ENCODE measurements around the gene QPRT.
A peak's percentile ranks its signal among the peaks of the same experiment; 100 is the strongest.

The QPRT gene

DNA sequence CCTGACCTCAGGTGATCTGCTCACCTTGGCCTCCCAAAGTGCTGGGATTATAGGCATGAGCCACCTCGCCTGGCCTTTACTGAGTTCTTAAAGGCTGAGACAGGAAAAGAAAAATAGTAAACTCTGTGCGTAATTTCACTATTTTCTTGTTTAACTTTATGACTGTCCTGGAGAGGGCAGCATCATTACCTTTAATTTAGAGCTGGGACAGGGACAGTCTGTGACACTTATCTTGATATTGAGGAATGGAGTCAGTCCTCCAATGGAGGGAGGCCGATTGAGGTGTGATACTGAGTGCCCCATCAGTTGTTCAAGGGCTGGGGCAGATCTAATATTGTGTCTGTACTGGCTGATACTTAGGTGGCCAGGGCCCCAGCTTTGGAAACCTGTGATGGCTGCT lies 37.4 kb upstream of the QPRT start:
- Histone ChIP-seq H4K20me1 (ENCODE audit: control insufficient read depth, insufficient read depth, low read depth, low read length) (no peaks in the 10 kb centered on the region), H3K79me2 (ENCODE audit: control insufficient read depth, low read length) (no peaks in the 10 kb centered on the region), H3K4me3 (ENCODE audit: low read length) (no peak overlapping the region), H3K9me3 (ENCODE audit: control insufficient read depth, insufficient read depth, low read length) (no peaks in the 10 kb centered on the region), H3K4me2 (ENCODE audit: low read length) (no peak overlapping the region), H3K27ac (ENCODE audit: low read depth, low read length) (no peak overlapping the region), H3K4me1 (ENCODE audit: control insufficient read depth, low read length) (peaks cover 32% of the 10 kb centered on the region), H3K27me3 (ENCODE audit: control insufficient read depth, low read length) (no peaks in the 10 kb centered on the region), H3F3A (ENCODE audit: control insufficient read depth, insufficient read depth) (no peaks in the 10 kb centered on the region), H3K9me2 (replicated peaks; ENCODE audit: control insufficient read depth, low read length) (no peaks in the 10 kb centered on the region), H3K36me3 (ENCODE audit: control insufficient read depth, low read length) (no peaks in the 10 kb centered on the region)
- TF ChIP-seq, protein P1, sequence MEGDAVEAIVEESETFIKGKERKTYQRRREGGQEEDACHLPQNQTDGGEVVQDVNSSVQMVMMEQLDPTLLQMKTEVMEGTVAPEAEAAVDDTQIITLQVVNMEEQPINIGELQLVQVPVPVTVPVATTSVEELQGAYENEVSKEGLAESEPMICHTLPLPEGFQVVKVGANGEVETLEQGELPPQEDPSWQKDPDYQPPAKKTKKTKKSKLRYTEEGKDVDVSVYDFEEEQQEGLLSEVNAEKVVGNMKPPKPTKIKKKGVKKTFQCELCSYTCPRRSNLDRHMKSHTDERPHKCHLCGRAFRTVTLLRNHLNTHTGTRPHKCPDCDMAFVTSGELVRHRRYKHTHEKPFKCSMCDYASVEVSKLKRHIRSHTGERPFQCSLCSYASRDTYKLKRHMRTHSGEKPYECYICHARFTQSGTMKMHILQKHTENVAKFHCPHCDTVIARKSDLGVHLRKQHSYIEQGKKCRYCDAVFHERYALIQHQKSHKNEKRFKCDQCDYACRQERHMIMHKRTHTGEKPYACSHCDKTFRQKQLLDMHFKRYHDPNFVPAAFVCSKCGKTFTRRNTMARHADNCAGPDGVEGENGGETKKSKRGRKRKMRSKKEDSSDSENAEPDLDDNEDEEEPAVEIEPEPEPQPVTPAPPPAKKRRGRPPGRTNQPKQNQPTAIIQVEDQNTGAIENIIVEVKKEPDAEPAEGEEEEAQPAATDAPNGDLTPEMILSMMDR (IDR thresholded peaks at IDR 0.05; ENCODE audit: low read depth, low read length, poor library complexity, severe bottlenecking): peak; percentile 49
- no peak for TF ChIP-seq EZH2phosphoT487 (IDR thresholded peaks at IDR 0.05; ENCODE audit: borderline replicate concordance, low read length)

DNA sequence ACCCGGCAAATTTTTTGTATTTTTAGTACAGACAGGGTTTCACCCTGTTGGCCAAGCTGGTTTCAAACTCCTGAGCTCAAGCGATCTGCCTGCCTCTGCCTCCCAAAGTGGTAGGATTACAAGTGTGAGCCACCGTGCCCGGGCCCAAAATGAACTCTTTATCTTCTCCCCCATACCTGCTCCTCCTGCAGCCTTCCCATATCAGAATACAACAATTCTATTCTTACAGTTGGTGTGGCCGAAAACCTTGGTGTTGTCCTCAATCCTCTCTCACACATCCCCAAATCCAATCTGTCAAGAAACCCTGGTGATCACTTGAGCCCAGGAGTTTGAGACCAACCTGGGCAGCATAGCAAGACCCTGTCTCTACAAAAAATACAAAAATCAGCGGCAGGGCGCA lies 35.4 kb upstream of the QPRT start:
- no peak overlapping the region for H3K27ac ChIP-seq (ENCODE audit: low read depth, low read length)
- no peaks in the 10 kb centered on the region for H3K36me3 ChIP-seq (ENCODE audit: control insufficient read depth, low read length)
- H3K4me3 ChIP-seq (ENCODE audit: low read length): no peak overlapping the region
- no peaks in the 10 kb centered on the region for H3K9me3 ChIP-seq (ENCODE audit: control insufficient read depth, insufficient read depth, low read length)
- H4K20me1 ChIP-seq (ENCODE audit: control insufficient read depth, insufficient read depth, low read depth, low read length): no peaks in the 10 kb centered on the region
- peaks cover 32% of the 10 kb centered on the region for H3K4me1 ChIP-seq (ENCODE audit: control insufficient read depth, low read length)
- H3K9me2 ChIP-seq (replicated peaks; ENCODE audit: control insufficient read depth, low read length): no peaks in the 10 kb centered on the region
- no peak overlapping the region for H3K4me2 ChIP-seq (ENCODE audit: low read length)
- TF ChIP-seq, protein P1 (IDR thresholded peaks at IDR 0.05; ENCODE audit: low read depth, low read length, poor library complexity, severe bottlenecking): no peak
- TF ChIP-seq EZH2phosphoT487 (IDR thresholded peaks at IDR 0.05; ENCODE audit: borderline replicate concordance, low read length): no peak
- no peaks in the 10 kb centered on the region for H3K79me2 ChIP-seq (ENCODE audit: control insufficient read depth, low read length)
- no peaks in the 10 kb centered on the region for H3F3A ChIP-seq (ENCODE audit: control insufficient read depth, insufficient read depth)
- no peaks in the 10 kb centered on the region for H3K27me3 ChIP-seq (ENCODE audit: control insufficient read depth, low read length)

DNA sequence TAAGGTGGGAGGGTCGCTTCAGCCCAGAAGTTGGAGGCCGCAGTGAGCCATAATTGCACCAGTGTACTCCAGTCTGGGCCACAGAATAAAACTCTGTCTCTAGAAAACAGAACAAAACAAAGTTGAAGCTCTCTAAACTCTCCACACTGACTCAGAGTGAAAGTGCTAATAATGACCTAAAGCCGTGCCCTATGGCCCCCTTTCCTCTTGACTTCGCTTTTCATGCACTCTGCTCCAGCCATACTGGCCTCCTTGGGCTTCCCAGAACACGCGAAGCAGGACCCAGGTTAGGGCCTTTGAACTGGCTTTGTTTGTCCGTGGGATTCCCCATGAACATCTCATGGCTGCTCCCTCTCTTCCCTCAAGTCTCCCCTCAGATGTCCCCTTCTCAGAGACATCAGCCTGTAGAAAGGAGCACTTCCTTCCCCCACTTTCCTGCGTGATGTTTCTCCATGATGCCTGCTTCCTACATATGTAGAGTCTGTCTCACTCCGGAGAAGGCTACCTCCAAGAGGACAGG lies 34.6 kb upstream of the QPRT start:
- Histone ChIP-seq H3F3A (ENCODE audit: control insufficient read depth, insufficient read depth) (no peaks in the 10 kb centered on the region), H3K27ac (ENCODE audit: low read depth, low read length) (no peak overlapping the region), H3K4me3 (ENCODE audit: low read length) (no peak overlapping the region), H3K9me2 (replicated peaks; ENCODE audit: control insufficient read depth, low read length) (no peaks in the 10 kb centered on the region), H4K20me1 (ENCODE audit: control insufficient read depth, insufficient read depth, low read depth, low read length) (no peaks in the 10 kb centered on the region), H3K4me2 (ENCODE audit: low read length) (no peak overlapping the region), H3K4me1 (ENCODE audit: control insufficient read depth, low read length) (peaks cover 32% of the 10 kb centered on the region), H3K9me3 (ENCODE audit: control insufficient read depth, insufficient read depth, low read length) (no peaks in the 10 kb centered on the region), H3K79me2 (ENCODE audit: control insufficient read depth, low read length) (no peaks in the 10 kb centered on the region), H3K36me3 (ENCODE audit: control insufficient read depth, low read length) (no peaks in the 10 kb centered on the region), H3K27me3 (ENCODE audit: control insufficient read depth, low read length) (no peaks in the 10 kb centered on the region)
- TF ChIP-seq, protein P1 (IDR thresholded peaks at IDR 0.05; ENCODE audit: low read depth, low read length, poor library complexity, severe bottlenecking): no peak
- TF ChIP-seq EZH2phosphoT487 (IDR thresholded peaks at IDR 0.05; ENCODE audit: borderline replicate concordance, low read length): no peak

All from DOHH2 (cell line).